NCI-H2029 (cell line): Measurements from ENCODE around the gene DLGAP4.

Experiments
- DNase-seq: peaks from one replicate; lab custom pipeline; 2025; lab: John Stamatoyannopoulos, UW

Gene DLGAP4

GRCh38 chr20:36275011-36275410, 31.1 kb upstream of the DLGAP4 start:
- no peak for DNase-seq

GRCh38 chr20:36275441-36276189, 30.5 kb upstream of the DLGAP4 start:
- no peak for DNase-seq

GRCh38 chr20:36277546-36277945, 28.6 kb upstream of the DLGAP4 start:
- no peak for DNase-seq

GRCh38 chr20:36279362-36279761, 26.8 kb upstream of the DLGAP4 start:
- no peak for DNase-seq

GRCh38 chr20:36279776-36280175, 26.4 kb upstream of the DLGAP4 start:
- DNase-seq, result no peak

GRCh38 chr20:36281785-36282380, 24.3 kb upstream of the DLGAP4 start:
- DNase-seq, result no peak

- DNase-seq, result no peak
These were observed 21.4 kb upstream of the DLGAP4 start for GRCh38 chr20:36284751-36285150.

GRCh38 chr20:36285746-36286447, 20.2 kb upstream of the DLGAP4 start:
- DNase-seq, result no peak

GRCh38 chr20:36297656-36298055, 8.5 kb upstream of the DLGAP4 start:
- no peak for DNase-seq

GRCh38 chr20:36298061-36298460, 8.1 kb upstream of the DLGAP4 start:
- no peak for DNase-seq

GRCh38 chr20:36298795-36299339, 7.3 kb upstream of the DLGAP4 start:
- no peak for DNase-seq

GRCh38 chr20:36299459-36299858, 6.7 kb upstream of the DLGAP4 start:
- no peak for DNase-seq

GRCh38 chr20:36301359-36302119, 4.6 kb upstream of the DLGAP4 start:
- DNase-seq, result no peak

GRCh38 chr20:36303020-36303595, 3.0 kb upstream of the DLGAP4 start:
- DNase-seq, result no peak

GRCh38 chr20:36303831-36304230, 2.3 kb upstream of the DLGAP4 start:
- no peak for DNase-seq

- DNase-seq, result no peak
These were observed 1.2 kb upstream of the DLGAP4 start for GRCh38 chr20:36304786-36305495.

GRCh38 chr20:36306553-36307411, 643 bp downstream of the DLGAP4 start:
- DNase-seq, result no peak

- DNase-seq, result no peak
These were observed 1.5 kb downstream of the DLGAP4 start for GRCh38 chr20:36307412-36308325.

- DNase-seq, result no peak
These were observed 2.2 kb downstream of the DLGAP4 start for GRCh38 chr20:36308353-36308752.
